ENCODE data around the gene SNRPD1.
A peak's percentile ranks its signal among the peaks of the same experiment; 100 is the strongest.
"Not testable (repeated sequence)": the region's sequence is repeated elsewhere in the genome, so short reads cannot be mapped to it uniquely, and the experiment has no call there.

Gene SNRPD1

DNA sequence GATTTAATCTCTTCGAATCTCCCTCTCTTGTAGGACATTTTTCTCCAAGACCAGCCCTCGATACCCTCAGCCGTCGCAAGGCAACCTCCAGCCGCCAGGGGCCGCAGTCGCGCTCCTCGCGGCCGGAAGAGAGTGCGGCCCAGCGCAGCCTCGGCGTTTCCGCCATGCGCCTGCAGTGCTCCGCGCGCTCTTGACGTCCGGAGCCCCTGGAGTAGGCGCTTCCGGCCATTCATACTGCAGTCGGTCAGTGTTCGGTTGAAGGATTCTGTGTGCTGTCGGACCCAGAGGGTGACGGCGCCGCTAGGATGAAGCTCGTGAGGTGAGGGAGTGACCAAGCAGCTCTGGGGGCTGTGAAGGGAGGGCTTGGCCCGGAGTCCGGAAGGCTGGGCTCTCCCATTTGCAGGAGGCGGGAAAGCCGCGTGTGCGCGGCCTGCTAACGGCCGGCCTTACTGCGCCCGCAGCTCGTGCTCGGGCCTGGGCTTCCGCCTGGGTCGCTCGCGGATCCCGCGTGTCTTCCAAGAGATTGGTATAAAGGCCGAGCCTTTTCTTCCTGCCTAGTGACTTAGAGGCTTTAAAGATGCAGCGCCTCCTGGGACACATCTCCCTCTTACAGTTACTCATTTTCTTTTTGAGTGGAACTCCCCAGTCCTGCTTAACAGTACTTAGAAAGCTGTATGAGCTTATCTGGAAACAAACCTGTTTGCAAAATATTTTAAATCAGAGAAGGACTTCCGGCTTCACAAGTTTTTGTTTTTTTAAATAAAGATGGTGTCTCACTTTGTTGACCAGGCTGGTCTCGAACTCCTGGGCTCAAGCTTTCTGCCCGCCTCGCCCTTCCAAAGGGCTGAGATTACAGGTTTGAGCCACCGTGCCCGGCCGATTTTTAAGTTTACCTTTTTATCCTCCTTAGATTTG lies at the start of gene SNRPD1:
Gene SNRPD1 (plus strand): TSS at position 190 of the 915 bp plus-strand sequence. CDS start 116 bp downstream, at position 306.
- DNase-seq (ENCODE audit: low read depth): peak; percentile 92

DNA sequence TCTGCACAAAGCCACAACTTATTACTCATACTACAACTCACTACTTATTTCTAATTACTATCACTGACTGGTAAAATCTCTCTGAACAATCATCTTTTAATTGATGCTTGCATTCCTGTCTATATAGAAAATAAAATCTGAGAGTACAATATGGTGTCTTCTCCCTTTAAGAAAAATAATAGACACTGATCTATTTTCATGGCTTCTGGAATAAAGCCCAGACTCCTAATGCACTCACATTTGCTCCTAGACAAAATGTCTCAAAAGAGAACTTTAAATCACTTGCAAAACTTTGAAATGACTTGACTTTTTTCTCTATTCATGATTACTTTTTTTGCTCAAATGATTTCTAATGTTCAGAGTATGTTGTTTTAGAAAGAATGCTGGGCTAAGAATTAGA lies 40.3 kb upstream of the SNRPD1 start:
- peak; percentile 14 for DNase-seq (ENCODE audit: low read depth)

DNA sequence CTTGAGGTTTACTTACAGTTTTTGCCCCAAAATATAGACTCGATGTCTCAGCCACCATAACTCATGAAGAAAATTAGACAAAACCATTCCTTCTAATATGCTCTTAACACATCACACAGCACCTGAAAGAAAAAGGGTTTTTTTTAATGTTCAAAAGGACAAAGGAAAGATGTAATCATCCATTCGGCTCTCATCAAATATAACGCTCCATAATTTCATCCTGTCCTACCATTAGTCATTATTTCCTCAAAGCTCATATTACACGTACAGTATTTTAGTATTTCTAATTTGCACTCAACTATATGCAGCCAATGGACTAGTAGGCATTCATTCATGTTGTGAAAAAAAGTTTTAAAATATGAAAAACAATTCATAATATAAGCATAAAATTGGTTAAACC lies 36.5 kb upstream of the SNRPD1 start:
- DNase-seq (ENCODE audit: low read depth): no peak

DNA sequence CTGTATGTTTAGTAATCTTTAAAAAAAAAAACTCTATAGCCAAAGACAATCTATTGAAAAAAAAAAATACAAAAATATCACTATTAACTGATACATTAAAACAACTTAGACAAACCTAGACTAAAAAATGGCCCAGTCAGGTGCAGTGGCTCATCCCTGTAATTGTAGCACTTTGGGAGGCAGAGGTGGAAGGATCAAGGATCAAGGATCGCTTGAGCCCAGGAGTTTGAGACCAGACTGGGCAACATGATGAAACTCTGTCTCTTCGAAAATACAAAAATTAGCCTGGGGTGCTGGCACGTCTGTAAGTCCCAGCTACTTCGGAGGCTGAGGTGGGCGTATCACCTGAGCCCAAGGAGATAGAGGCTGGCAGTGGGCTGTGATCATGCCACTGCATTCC lies 27.7 kb upstream of the SNRPD1 start:
- no peak for DNase-seq (ENCODE audit: low read depth)

DNA sequence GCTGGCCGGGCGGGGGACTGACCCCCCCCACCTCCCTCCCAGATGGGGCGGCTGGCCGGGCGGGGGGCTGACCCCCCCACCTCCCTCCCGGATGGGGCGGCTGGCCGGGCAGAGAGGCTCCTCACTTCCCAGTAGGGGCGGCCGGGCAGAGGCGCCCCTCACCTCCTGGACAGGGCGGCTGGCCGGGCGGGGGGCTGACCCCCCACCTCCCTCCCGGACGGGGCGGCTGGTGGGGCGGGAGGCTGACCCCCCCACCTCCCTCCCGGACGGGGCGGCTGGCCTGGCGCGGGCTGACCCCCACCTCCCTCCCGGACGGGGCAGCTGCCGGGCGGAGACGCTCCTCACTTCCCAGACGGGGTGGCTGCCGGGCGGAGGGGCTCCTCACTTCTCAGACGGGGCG lies 19.8 kb upstream of the SNRPD1 start:
- DNase-seq (ENCODE audit: low read depth): not testable (repeated sequence)

DNA sequence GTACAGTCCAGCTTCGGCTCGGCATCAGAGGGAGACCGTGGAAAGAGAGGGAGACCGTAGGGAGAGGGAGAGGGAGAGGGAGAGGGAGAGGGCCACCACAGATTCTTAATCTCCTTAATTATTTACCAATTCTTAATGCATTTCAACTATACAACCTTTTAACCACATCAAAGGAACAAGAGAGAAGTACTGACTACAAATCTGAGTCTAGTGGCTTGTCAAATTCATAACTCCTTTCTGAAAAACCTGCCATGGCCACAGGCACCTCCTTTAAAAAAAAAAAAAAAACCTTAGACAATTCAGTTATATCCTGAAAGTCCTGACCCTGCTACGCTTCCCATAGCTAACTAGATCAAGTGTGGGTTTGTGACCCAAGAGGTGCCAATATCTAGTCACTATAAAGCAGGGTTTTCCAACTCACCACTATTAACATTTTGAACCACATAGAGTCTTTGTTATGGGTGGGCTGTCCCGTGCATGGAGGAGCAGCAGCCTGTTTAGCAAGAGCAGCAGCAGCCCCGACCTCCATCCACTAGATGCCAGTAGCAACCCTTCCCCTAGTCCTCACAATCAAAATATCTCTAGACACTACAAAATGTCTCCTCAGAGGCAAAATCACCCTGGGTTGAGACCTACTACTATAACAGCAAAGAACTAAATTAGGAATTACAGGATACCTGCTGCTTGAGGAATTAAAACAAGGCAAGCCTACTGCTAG lies 18.4 kb upstream of the SNRPD1 start:
- DNase-seq (ENCODE audit: low read depth): no peak

DNA sequence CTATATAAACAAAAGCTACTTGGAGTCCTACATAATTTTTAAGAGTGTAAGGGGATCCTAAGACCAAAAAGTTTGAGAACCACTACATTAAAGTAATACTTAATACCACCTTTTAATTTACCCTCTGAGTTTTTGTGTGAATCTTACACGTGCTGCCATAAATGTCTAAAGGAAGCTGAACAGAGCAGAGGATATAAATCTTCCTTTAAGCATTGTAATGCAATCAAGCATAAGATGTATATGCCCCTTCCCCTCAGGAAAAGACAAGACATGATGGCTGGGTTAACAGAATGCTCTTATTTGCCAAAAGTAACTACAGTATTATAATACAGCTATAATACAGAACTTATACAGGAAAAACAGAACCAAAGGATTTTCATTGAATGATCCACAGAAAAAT lies 14.5 kb upstream of the SNRPD1 start:
- no peak for DNase-seq (ENCODE audit: low read depth)

DNA sequence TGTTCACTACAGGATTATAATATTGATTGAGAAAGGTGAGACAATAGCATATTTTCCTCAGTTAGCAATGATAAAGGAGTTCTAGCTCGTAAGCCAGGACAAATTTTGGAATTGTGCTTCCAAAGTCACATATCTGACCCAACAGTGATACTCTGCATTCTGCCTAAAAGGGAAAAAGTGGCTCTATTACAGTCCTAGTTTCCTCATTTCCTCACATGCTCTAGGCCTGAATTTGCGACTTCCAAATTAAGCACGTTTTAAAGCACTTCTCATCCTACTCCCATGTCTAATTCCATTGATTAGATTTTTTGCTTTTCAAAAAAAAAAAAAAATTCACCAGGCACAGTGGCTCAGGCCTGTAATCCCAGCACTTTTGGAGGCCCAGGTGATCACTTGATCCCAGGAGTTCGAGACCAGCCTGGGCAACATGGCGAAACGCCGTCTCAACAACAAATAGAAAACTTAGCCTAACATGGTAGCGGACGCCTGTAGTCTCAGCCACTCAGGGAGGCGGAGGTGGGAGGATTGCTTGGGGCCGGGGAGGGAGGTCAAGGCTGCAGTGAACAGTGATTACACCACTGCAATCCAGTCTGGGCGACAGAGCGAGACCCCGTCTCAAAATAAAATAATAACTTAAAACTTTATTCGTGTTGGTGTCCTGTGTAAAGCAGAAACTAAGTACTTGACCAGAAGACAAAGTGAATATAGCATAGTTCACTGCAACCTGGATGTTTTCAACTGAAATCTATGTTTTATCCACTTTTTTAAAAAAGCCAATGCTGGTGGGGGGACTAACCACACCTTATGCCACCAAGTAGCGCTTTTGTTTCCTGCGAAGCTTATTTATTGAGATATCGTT lies 13.2 kb upstream of the SNRPD1 start:
- no peak for DNase-seq (ENCODE audit: low read depth)

DNA sequence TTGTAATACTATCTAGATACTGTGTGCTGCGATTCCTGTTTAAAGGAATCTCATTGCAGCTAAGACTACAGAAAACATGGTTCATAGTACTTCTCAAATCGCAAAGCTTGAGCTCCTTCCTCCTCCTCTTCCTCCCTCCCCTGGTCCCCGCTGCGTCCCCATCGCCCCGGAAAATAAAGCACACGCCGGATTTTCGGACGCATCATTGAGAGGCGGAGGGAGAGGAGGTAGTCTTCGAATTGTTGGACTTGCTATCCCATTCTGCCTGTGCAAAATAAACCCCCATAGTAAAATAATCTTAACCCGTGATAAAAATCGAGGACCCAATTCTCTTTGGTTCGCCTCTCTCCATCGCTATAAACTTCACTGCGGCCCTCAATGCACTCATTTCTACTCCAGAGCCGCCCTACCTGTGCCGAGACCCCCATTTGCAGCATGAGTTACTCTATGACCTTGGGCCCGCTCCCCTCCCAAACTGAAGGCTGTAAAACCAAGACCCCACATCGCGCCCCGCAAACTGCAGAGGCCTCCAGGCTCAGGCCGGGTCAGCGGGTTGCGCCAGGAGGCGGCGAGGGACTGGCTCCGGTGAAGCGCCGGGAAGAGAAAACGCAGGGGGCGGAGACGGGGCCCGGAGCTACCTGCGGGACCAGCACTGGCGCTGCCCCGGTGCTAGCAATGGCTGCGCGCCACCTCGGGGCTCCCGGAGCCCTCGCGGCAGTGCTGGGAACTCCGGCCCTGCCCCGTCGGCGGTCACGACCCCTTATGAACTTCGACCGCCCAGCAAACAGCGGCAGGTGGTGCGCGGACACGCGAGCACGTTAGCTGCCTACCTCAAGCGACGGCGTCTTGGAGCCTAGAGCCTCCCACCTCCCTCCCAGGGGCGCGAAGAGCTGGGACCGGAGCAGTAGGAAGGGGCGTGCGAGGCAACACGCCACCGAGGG lies 12.3 kb upstream of the SNRPD1 start:
- DNase-seq (ENCODE audit: low read depth): peak; percentile 28

DNA sequence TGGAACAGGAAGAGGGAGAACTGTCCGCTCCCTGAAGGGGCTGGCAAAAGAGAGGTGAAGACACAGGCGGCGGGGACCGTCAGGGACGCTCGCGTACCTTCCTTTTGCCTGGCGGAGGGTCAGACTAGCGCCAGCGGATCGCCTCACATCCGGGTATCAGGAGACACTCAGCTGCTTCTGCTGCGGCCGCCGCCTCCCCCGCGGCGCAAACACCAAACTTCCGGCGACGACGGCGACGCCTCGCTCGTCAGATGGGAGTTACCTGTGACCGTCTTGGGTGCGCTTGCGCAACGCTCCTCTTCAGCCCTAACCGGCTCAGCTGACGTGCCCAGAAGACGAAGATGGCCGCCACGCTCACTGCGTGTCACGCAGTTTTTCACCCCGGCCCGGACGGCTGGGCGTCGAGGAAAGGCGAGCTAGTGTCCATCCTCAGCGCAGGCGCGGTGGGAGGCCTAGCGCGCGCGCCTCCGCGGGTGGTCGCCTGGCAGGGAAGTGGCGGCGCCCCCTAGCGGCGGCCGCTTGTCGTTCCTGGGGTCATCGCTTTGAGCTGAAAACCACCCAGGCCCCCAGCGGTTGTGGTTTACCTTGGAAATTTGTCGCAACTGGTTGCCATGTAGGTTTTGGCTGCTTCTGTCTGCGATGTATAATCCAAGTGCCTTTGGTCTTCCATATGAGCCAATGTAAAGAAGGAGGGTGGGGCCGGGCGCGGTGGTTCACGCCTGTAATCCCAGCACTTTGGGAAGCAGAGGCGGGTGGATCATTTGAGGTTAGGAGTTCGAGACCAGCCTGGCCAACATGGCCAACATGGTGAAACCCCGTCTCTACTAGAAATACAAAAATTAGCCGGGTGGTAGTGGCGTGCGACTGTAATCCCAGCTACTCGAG lies 11.3 kb upstream of the SNRPD1 start, which contains the start of gene ESCO1:
Gene ESCO1 (minus strand): TSS at position 179 of the 885 bp plus-strand sequence. CDS start 25,861 bp downstream, outside the sequence.
- peak; percentile 98 for DNase-seq (ENCODE audit: low read depth)

DNA sequence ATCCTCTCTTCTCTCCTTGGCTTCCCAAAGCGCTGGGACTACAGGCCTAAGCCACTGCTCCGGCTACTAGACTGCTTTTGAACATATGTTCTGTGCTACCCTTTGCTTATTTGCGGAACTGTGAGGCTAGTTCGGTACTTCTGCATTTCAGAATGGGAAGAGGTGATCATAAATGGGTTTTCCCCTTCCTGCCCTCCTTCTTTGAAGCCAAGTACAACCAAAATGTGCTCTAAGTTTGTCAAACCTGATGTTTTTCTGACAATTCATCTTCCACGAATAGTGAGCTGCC lies 9.9 kb upstream of the SNRPD1 start:
- DNase-seq (ENCODE audit: low read depth): no peak

DNA sequence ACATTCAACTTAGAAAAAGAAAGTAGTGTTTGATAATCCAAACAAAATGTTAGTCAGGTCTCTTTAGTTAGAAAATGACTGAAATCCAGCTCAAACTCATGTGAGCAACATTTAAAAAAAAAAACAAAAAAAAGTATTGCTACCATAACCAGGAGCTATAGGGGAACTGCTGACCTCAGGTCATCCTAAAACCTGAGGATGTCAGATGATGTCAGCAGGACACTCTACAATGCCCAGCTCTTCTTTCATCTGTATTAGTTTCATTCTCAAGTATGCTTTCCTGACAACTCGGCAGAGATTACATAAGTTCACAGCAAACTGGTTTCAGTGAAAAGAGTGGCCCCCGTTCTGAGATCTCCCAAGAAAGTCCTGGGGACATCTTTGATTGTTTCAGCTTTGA lies 7.4 kb upstream of the SNRPD1 start:
- no peak for DNase-seq (ENCODE audit: low read depth)

DNA sequence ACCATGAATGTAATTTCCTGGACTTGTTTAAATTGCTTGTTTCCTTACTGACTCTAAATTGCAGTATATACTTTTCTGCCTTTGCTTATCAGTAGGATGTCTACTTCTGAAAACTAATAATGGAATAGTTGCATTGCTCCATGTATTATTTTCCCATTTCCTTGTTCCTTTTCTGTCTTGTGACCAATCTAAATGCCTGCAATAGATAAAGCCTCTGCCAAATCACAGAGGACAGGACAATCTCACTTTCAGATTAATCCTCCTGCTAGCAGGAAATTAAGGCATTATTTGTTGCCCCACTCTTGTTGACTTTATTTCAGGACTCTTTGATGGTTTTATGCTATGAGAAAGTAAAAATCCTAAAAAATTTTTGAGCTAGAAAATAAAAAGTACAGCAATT lies 6.9 kb upstream of the SNRPD1 start:
- no peak for DNase-seq (ENCODE audit: low read depth)

DNA sequence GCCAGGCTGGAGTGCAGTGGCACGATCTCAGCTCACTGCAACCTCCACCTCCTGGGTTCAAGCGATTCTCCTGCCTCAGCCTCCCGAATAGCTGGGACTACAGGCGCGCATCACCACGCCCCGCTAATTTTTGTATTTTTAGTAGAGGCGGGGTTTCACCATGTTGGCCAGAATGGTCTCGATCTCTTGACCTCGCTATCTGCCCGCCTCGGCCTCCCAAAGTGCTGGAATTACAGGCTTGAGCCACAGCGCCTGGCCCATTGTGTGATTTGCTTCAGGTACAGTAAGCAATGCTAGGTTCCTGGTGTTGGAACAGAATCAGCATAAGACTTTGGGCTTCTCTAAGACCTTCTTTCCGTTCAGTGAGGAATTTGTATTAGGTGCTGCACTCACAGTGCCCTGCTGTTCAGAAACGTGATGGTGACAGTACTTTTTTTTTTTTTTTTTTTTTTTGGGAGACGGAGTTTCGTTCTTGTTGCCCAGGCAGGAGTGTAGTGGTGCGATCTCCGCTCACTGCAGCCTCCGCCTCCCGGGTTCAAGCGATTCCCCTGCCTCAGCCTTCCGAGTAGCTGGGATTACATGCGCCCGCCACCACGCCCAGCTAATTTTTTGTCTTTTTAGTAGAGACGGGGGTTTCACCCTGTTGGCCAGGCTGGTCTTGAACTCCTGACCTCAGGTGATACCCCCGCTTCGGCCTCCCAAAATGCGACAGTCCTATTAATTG lies 551 bp upstream of the SNRPD1 start:
- DNase-seq (ENCODE audit: low read depth): not testable (repeated sequence)

DNA sequence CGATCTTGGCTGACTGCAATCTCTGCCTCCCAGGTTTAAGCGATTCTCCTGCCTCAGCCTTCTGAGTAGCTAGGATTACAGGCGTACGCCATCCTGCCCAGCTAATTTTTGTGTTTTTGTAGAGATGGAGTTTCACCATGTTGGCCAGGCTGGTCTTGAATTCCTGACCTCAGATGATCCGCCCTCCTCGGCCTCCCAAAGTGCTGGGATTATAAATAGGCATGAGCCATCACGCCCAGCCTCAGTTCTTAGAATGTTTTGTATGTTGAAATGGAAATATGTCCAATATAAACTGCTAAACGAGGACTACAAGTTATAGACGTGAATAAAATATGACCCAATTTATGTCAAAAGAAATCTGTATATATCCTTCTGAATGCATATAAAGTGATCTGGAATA lies 9.5 kb downstream of the SNRPD1 start:
- not testable (repeated sequence) for DNase-seq (ENCODE audit: low read depth)

DNA sequence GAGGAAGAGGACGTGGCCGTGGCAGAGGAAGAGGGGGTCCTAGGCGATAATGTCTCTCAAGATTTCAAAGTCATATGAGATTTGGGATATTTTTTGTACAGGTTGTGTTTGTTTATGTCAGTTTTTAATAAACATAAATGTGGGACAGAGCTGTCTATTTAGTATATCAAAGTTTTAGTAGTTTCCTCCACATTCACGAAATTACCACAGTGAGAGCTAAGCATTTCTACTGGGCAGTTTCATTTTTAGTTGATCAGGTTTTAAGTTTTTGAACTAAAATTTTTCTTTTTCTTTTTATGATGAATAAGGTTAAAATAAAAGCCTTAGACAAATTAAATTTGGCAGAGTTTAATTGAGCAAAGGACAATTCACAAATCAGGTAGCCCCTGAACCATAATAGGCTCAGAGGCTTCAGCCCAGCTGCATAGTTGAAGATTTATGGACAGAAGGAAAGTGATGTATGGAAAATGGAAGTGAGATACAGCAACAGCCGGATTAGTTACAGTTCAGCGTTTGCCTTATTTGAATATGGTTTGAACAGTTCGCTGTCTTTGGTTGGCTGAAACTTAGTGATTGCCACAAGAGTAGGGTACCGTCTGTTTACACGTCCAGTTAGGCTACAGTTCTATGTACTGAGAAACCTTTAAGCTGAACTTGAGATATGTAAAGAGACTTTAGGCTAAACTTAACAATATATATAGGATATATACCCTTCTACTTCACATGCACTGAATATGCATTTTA lies 17.1 kb downstream of the SNRPD1 start:
- no peak for DNase-seq (ENCODE audit: low read depth)

DNA sequence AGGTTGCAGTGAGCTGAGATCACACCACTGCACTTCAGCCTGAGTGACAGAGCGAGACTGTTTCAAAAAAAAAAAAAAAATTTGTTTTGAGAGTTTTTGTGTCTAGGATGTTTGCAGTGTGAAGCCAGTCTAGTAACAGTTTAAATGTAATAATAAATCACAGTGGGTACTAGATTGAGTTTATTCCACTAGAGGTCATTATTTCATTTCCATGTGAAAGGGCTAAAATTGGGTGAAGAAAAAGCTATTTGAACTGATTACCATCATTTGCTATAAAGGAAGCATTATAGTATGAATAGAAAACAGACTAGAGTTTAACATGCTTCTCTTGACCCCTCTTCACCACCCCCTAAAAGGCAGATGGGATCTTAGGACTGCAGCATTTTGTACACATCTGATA lies 20.3 kb downstream of the SNRPD1 start:
- DNase-seq (ENCODE audit: low read depth): no peak

DNA sequence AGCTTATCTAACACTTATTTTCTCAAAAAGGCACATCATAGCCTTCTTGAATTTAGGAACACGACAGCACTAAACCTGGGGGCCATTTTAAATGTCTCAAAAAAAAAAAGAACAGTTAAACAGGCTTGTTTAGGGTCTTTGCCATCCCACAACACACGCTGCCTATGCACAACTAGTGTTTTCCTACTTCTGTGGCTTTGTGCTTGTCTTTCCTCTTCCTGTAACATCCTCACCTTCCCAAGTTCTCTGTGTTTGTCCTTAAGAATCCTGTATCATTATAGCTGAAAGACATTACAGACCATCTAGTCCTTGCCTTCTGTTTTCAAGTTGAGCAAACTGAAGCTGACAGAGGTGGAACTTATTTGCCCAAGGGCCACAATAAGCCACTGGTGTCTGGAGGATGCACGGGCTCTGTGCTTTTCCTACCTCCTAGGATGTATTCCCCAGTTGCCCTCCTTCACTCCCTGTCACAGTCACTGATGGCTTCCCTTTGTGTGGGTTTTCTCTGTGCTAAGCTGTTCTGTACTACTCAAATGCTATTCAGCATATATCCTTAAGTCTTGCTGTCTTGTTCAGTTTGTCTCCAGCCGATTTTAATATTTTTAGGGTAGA lies 22.6 kb downstream of the SNRPD1 start:
- no peak for DNase-seq (ENCODE audit: low read depth)
